Central memory CD4-positive, alpha-beta T cell (primary cell): ENCODE data around the gene TRH.
"Not testable (repeated sequence)": the region's sequence is repeated elsewhere in the genome, so short reads cannot be mapped to it uniquely, and the experiment has no call there.

Experiments used
- DNase-seq: peaks from one replicate; pipeline ENCODE4 v3.0.0; 2022

TRH gene

GRCh38 chr3:130012108-130012507, 37.6 kb downstream of the TRH start:
- DNase-seq, result not testable (repeated sequence)

- DNase-seq, result not testable (repeated sequence)
Observed at GRCh38 chr3:130013246-130013645, 38.7 kb downstream of the TRH start.

GRCh38 chr3:130014526-130014925, 40.0 kb downstream of the TRH start:
- no peak for DNase-seq

- DNase-seq, result not testable (repeated sequence)
Observed at GRCh38 chr3:130017661-130018060, 43.1 kb downstream of the TRH start.

GRCh38 chr3:130026146-130026829, 51.8 kb downstream of the TRH start:
- DNase-seq, result peak; percentile 8

GRCh38 chr3:130027437-130027836, 52.9 kb downstream of the TRH start:
- not testable (repeated sequence) for DNase-seq
